Purkinje cell (primary cell): ENCODE data around the gene GJB6. TPM values are rescaled to one million over a fixed set of nuclear protein-coding genes. Genes with fewer than 3 reads are reported as not detected.

ENCODE experiments used
- polyA plus RNA-seq: library from polyadenylated mRNA; unstranded; fragments of >200 nt; fragmentation: Nextera tagmentation; gene quantifications from 2 replicates; pipeline ENCODE4 v1.2.1, GENCODE V29; 2014

The GJB6 gene
- polyA plus RNA-seq, result 0.93 and 1.1 TPM in 2 replicates

GRCh38 chr13:20231839-20232555 is at the start of gene GJB6:
TSS of gene GJB6 (minus strand) at chr13:20232319. CDS start at chr13:20223480, 8,839 bp downstream.

GRCh38 chr13:20192836-20193161 is 39.3 kb downstream of the GJB6 start, which contains the start of gene GJB2:
TSS of gene GJB2 (minus strand) at chr13:20192938. CDS start at chr13:20189581, 3,357 bp downstream.

Other genes with a start within 250 kb of the GJB6 start
- gene GJA3, start 71.3 kb downstream of the GJB6 start, polyA plus RNA-seq, result 0.05 TPM in 1 of 2 replicates, not detected in the other
- gene GJB2, start 39.4 kb downstream of the GJB6 start, polyA plus RNA-seq, result not detected in 2 replicates